Cardiac atrium fibroblast (primary cell): ENCODE data around the gene UXS1. TPM values are rescaled to one million over a fixed set of nuclear protein-coding genes. Genes with fewer than 3 reads are reported as not detected.

Experiments used
- total RNA-seq: library from RNA; depleted of rRNA; stranded (reverse); fragments of >200 nt; gene quantifications from 2 replicates; pipeline ENCODE4 v1.2.3, GENCODE V29; 2015

The UXS1 gene
- total RNA-seq: 27.4 and 43.3 TPM in 2 replicates

GRCh38 chr2:106193977-106194778 lies at the start of gene UXS1:
UXS1 (minus strand) TSS chr2:106194301; CDS start chr2:106194241, 60 bp downstream.

